ENCODE data around the gene IGF2BP1. TPM values are rescaled to one million over a fixed set of nuclear protein-coding genes. Genes with fewer than 3 reads are reported as not detected.
A peak's percentile ranks its signal among the peaks of the same experiment; 100 is the strongest.

IGF2BP1 gene
- total and polyA plus RNA-seq, 2 of the 8 experiments (the other 6 are each of a cell fraction or from before 2014, with no cell fraction given), result 41.6 to 513 TPM

DNA sequence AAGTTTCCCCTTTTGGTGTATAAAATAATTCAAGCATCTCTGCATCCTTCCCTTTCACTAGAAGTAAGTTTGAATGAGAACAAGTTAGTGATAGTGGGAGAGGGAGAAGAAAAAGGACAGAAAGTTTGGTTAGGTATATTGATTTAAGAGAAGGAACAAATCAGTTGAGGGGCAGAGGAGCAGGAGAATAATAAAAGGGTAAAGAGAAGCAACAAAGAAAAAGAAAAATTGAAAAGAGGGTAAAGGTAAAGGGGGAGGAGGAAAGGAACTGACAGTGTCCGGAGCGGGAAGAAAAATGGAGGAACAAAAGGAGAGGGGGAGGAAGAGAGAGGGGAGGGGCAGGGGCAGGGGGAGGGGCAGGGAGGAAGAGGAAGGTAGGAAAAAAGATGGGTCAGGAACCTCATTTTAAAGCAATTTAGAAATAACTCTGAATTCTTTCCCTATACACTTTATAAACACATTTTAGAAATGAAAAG lies 6.3 kb upstream of the IGF2BP1 start:
- H3K23me2 ChIP-seq (ENCODE audit: low read depth, low read length), result 0 out of 2 replicates have a peak, but pooled peaks cover 4% of the 10 kb centered on the region
- TF ChIP-seq MAFK (IDR thresholded peaks at IDR 0.05; ENCODE audit: low read depth, low read length) (no peak), EZH2 (IDR thresholded peaks at IDR 0.05; ENCODE audit: low read depth, low read length, severe bottlenecking) (no peak), BRCA1 (IDR thresholded peaks at IDR 0.05; ENCODE audit: low read depth, low read length) (no peak), EGR1 (IDR thresholded peaks at IDR 0.05; ENCODE audit: borderline replicate concordance, low read depth, low read length) (no peak), FOSL1 (IDR thresholded peaks at IDR 0.05; ENCODE audit: insufficient read depth, low read depth, low read length) (no peak), GABPA (IDR thresholded peaks at IDR 0.05; ENCODE audit: borderline replicate concordance, insufficient read depth, low read length) (no peak), HDAC2 (IDR thresholded peaks at IDR 0.05; ENCODE audit: borderline replicate concordance in 1 of 2, low read depth in 2 of 2, low read length in 2 of 2) (no peak), BCL11A (IDR thresholded peaks at IDR 0.05; ENCODE audit: low read depth in 2 of 2, low read length in 2 of 2) (no peak)
- H3K4me2 ChIP-seq (ENCODE audit: insufficient read depth in 1 of 2, low read depth in 2 of 2, low read length in 2 of 2), result peak overlapping the region; percentile 19 to 45; a peak in 2 of 4 replicates
- H3K27me3 ChIP-seq (replicated peaks in 1 of 4; ENCODE audit: control insufficient read depth in 3 of 4, extremely low read depth in 1 of 4, insufficient read depth in 3 of 4, low read length in 3 of 4), result no peaks in the 10 kb centered on the region; a peak in 1 of 7 replicates
- H4K20me1 ChIP-seq (replicated peaks in 1 of 2; ENCODE audit: control insufficient read depth in 1 of 2, insufficient read depth in 2 of 2, low read length in 2 of 2), result no peaks in the 10 kb centered on the region
- peaks cover 0 to 12% (median 9%) of the 10 kb centered on the region in 4 experiments; a peak in 5 of 7 replicates for H3K4me1 ChIP-seq (replicated peaks in 1 of 4; ENCODE audit: control insufficient read depth in 3 of 4, insufficient read depth in 4 of 4, low read length in 3 of 4)
- H3K79me1 ChIP-seq (ENCODE audit: low read depth, low read length), result no peaks in the 10 kb centered on the region
- no peak overlapping the region for H2AFZ ChIP-seq (ENCODE audit: low read length)
- H4K91ac ChIP-seq (replicated peaks; ENCODE audit: insufficient read length, low read length), result no peak overlapping the region
- DNase-seq (ENCODE audit: low read depth in 1 of 2, low spot score in 2 of 2) (peak in 1 of 2 experiments; percentile 22), FAIRE-seq (no peak)
- H3K18ac ChIP-seq (ENCODE audit: extremely low read depth, low read length), result peak overlapping the region; percentile 24
- H2BK5ac ChIP-seq (ENCODE audit: low read depth, low read length), result no peak overlapping the region
- H2BK12ac ChIP-seq (ENCODE audit: low read depth, low read length), result no peak overlapping the region
- H3K4me3 ChIP-seq (ENCODE audit: extremely low read depth in 1 of 4, insufficient read depth in 2 of 4, low read depth in 3 of 4, low read length in 4 of 4), result peak overlapping the region in 2 of 4 experiments; percentile 2 to 43; a peak in 2 of 8 replicates
- H4K5ac ChIP-seq (ENCODE audit: insufficient read length, low read depth, low read length), result peak overlapping the region; percentile 79
- no peak overlapping the region for H4K8ac ChIP-seq (ENCODE audit: extremely low read depth, insufficient read depth, low read length)
- 0% methylated on average over 2 of the region's 2 CpGs; no CpG with 5 or more reads in 1 of the 2 experiments for WGBS, 2 experiments (ENCODE audit: extremely low coverage in 1 of 2, insufficient coverage in 1 of 2, insufficient read length in 1 of 2, insufficient replicate concordance in 2 of 2, low coverage in 1 of 2, low lambda C conversion rate in 2 of 2, missing lambda C conversion rate in 1 of 2)
- no peak overlapping the region for H2AK5ac ChIP-seq (ENCODE audit: low read depth, low read length)
- no peaks in the 10 kb centered on the region for H3K9me3 ChIP-seq (ENCODE audit: insufficient read depth in 2 of 2, low read depth in 1 of 2, low read length in 1 of 2)
- POLR2A ChIA-PET (ENCODE audit: partially characterized antibody), result interaction anchor here (0.6 to 1.2 kb wide), 2 partner anchors 10 to 51 kb away, joined by 3 read pairs; no protein-coding TSS in a partner anchor
- CTCF ChIA-PET (ENCODE audit: partially characterized antibody), result interaction anchor here (0.9 to 1.1 kb wide), 2 partner anchors 12 to 36 kb away, joined by 3 to 5 read pairs; no protein-coding TSS in a partner anchor
- no peak overlapping the region; the same call in 1 of the 2 replicates for H3K27ac ChIP-seq (ENCODE audit: low read depth, low read length)
- H2BK15ac ChIP-seq (ENCODE audit: low read length), result no peak overlapping the region
- H3K36me3 ChIP-seq (ENCODE audit: control insufficient read depth in 2 of 4, insufficient read depth in 4 of 4, low read length in 3 of 4), result no peaks in the 10 kb centered on the region
- H3K14ac ChIP-seq (ENCODE audit: insufficient read length), result no peak overlapping the region
- H3K4ac ChIP-seq (replicated peaks; ENCODE audit: insufficient read length, low read depth, low read length), result no peak overlapping the region
- no peak overlapping the region for H2BK120ac ChIP-seq (replicated peaks; ENCODE audit: low read depth, low read length)
- H3K23ac ChIP-seq (ENCODE audit: insufficient read length), result no peak overlapping the region
- peak overlapping the region in 1 of 4 experiments; percentile 49; a peak in 1 of 7 replicates for H3K9ac ChIP-seq (replicated peaks in 1 of 4; ENCODE audit: extremely low read depth in 1 of 4, low read depth in 3 of 4, low read length in 3 of 4)
- peak overlapping the region; percentile 10 for H3K56ac ChIP-seq (replicated peaks; ENCODE audit: insufficient read length, low read depth, low read length)
- H2BK20ac ChIP-seq (ENCODE audit: low read length), result no peak overlapping the region
- 0 out of 4 replicates have a peak, but pooled peaks cover 0 to 4% of the 10 kb centered on the region in 2 experiments for H3K79me2 ChIP-seq (ENCODE audit: control insufficient read depth in 1 of 2, insufficient read depth in 2 of 2, low read length in 2 of 2)
